ENCODE results near the gene MED10.
"Not testable (repeated sequence)": the region's sequence is repeated elsewhere in the genome, so short reads cannot be mapped to it uniquely, and the experiment has no call there.

The MED10 gene

GRCh38 chr5:6373081-6373846, 5.1 kb downstream of the MED10 start:
- no peak for DNase-seq

GRCh38 chr5:6372251-6373080, 5.9 kb downstream of the MED10 start:
- DNase-seq: no peak

DNA sequence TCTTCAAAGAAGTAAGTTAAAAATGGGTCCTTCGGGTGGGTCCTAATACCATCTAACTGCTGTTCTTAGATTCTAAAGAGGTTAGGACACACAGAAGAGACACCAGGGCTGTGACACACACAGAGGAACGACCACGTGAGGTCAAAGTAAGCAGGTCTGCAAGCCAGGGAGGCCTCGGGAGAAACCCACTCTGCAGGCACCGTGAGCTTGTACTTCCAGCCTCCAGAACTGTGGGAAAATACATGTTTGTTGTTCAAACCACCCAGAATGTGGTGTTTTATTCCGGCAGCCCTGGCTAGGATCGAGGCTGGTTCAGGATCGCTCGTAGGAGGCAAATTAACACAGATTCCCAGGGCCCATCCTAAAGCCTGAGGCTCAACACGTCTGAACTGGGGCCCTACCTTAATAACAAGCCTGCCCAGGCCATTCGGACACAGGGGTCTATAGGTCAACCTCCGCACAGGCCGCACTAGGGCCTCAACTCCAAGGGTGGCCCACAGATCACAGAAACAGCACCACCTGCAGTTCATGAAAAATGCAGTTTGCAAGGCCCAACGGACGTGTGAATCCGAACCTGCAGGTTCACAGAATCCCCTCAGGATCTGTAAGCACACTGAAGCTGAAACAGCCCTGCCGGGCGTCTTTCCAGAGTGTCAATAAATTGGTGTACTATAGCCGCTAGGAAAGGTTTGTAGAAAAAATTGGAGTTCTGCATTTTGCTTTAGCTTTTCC, 7.1 kb downstream of the MED10 start:
- DNase-seq: no peak

DNA sequence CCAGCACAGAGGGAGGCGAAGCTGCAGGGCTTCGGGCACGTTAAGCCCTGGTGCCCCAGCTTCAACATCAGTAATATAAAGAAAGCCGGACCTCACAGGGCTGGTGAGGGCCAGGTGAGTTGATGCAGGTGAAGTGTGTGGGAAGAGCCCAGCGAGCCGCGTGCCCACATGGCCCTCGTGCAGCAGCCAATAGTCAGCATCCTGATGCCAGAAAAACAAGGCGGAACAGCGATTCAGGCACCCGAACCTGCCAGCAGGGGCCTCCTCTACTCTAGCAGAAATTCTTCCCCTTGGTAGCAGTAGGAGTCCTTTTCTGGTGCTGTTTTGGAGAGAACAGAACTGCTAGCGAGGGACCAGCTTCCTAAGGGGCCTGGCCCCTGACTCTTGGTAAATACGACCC, 7.8 kb downstream of the MED10 start:
- DNase-seq: peak in 1 of 51 donors; percentile 7

DNA sequence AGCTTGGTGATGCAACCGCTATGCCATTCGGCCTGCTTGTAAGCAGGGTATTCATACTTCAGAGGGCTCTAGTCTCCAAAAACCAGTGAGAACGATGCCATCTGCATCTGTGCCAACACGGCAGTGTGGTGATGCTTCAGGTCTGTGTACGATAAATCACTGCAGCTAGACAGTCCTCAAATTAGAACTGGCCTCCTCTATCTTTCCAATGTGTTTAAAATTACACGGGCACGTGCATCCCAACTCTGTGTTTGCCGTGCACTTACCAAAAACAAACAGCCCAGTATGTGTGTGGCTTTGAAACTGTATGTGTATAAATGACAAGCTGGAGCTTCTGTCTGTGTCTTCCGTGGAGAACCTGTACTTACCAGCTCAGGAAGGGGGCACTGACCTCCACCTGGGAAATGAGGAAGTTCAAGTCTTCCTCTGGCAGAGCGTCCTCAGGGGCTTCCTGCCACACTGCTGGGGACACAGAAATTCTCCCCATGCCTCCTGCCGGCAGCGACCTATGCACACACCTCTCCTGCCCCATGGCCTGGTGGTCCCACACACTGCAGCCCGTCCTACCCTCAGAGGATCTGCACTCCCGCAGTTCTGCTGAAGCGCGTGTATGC, 12.3 kb downstream of the MED10 start:
- no peak for DNase-seq

DNA sequence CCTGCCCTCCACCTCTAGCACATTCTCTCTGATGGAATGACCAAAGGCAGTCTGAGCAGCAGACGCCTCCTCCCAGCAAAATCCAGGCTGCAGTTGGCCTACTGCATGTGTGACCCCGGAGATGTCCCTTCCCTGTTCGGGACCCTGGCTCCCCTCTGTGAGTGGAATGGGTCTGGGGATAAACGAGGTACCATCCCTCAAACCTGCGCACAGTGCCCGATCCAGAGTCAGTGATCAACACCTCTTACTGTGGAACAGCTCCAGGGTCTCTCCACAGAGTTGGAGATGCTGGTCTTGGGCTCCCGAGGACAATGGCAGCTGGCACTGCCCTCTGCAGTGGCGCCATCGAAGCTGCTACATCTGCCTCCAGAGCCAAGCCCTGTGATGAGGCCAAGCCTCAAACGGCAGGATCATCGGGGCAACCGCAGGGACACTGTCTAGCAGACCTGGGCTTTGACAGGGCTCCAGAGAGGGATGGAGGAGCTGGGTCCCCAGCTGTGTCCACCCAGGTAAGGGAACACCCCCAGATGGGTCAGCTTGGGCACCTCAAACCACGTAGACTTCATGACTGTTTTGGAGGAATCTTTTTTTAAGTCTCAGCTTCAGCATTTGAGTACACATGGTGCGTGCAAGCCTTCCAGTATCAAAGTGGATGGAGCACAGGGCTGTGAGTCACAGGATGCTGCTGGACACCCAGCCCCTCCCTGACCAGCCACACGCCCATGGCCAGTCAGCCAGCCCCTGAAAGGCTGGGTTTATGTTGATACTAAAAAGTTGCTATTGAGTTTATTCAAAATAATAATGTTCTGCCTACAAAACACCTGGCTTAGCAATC, 13.0 kb downstream of the MED10 start:
- no peak for DNase-seq

- DNase-seq: not testable (repeated sequence)
Measured at GRCh38 chr5:6363454-6364011, 14.8 kb downstream of the MED10 start.

DNA sequence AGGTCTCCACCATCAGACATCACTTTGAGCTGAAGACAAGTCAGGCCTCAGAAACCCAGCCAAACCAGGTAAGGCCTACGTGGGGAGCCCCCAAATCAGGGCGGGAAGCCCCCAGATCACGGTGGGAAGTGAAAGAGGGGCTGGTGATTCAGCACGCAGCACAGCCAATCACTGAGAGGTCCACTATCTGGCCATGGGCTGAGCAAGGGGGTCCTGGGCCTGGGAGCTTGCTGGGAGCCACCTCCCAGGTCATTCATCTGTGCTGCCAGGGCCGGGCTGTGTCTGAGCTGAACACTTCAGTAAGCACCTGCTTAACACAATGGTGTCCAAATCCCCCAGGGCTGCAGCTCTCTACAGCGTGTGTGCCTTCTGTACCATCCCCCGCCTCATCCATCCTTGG, 15.5 kb downstream of the MED10 start:
- DNase-seq: no peak

DNA sequence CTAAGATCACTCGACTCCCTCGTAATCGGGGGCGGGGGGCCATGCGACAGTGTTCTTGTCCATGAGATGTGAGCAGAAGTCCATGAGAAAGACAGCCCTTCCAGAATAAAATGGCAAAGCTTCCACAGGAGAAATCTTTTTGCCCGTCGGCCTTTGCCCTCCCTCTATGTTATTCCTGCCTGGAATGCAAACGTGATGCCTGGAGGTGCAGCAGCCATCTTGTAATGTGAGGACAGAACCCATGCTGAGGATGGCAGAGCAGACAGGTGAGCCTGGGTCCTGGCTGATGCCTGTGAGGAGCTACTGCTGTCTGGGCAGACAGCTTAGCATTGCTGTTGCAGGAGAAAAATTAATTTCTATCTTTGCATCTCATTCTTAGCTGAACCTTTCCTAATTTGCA, 17.2 kb downstream of the MED10 start:
- DNase-seq: no peak

- DNase-seq: no peak
Measured at GRCh38 chr5:6360323-6361072, 17.8 kb downstream of the MED10 start.

GRCh38 chr5:6359555-6360322, 18.6 kb downstream of the MED10 start:
- no peak for DNase-seq

DNA sequence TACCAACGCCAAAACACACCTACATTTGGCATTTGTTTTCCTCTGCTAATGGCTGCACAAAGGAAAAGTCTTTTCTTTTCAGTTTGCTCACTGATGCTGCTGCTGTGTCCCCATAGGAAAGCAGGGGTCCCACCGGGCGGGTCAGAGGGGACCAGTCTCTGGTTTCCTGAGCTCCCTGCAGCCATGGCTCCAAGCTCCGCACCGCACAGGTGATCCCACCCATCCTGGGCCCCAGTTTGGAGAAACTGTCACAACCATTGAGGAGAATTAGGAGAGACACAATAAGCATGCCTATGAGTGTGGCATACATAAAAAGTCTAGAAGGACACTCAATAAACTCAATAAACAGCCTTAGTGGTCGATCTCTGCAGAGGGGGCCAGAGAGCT, 19.9 kb downstream of the MED10 start:
- no peak for DNase-seq

DNA sequence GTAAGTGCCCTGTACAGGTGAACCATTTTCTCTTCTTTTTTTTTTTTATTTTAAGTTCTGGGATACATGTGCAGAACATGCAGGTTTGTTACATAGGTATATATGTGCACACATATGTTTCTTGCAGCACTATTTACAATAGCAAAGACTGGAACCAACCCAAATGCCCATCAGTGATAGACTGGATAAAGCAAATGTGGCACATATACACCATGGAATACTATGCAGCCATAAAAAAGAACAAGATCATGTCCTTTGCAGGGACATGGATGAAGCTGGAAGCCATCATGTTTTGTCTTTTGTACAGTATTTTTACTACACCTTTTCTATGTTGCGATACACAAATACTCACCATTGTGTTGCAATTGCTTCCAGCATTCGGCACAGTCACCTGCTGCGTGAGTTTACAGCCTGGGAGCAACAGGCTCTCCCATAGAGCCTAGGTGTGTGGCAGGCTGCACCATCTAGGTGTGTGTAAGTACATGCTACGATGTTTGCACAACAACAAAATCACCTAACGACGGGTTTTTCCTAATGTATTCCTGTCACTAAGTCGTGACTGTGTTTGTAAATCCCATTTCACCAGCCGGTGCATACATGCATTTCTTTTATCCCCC, 20.4 kb downstream of the MED10 start:
- DNase-seq: not testable (repeated sequence)

GRCh38 chr5:6356578-6357164, 21.7 kb downstream of the MED10 start:
- peak in 4 of 51 donors; percentile 6 to 26 (median 13) for DNase-seq

DNA sequence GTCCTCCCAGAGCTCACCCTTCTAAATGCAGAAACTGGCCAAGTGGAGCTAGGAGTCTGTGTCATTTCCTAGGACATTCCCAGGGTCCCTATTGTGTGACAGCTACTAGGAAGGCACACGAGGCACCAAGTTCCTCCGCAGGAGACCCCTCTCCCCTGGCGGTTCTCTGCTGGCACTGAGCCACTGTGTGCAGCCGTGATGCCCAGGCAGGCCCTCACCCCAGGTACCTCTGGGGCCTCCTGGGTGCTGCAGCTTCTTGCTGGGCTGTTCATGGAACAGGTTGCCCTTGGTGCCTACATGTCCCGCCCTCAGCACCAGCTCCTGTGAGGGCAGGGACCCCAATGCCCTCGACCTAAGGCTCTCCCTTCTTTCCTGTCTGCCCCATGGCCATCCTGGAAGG, 23.1 kb downstream of the MED10 start:
- no peak for DNase-seq

- no peak for DNase-seq
Measured at GRCh38 chr5:6354848-6355247, 23.5 kb downstream of the MED10 start.

GRCh38 chr5:6353602-6354302, 24.6 kb downstream of the MED10 start:
- DNase-seq: no peak

All from hypothalamus (tissue), 51 donors.